ENCODE results near the gene LUC7L3.

The LUC7L3 gene

DNA sequence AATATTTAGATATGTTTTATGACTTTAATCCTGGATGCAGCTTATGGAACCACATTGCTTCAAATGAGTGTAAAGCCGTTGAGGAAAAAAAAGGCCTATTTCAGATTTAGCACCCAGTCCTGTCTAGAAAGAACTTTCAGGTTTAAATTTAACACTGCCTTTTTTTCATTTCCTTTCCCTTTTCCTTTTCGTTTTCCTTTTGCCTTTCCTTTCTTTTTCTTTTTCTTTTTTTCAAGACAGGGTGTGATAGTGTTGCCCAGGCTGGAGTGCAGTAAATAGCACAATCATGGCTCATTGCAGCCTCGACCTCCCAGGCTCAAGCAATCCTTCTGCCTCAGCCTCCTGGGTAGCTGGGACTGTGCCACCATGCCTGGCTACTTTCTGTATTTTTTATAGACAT lies 15.9 kb downstream of the LUC7L3 start:
- no peak for DNase-seq
- TF ChIP-seq GATA1 (IDR thresholded peaks at IDR 0.05; ENCODE audit: low read depth, low read length) (no peak), POLR2A (IDR thresholded peaks at IDR 0.05; ENCODE audit: low read length) (no peak)

- TF ChIP-seq POLR2A (IDR thresholded peaks at IDR 0.05; ENCODE audit: low read length) (no peak), GATA1 (IDR thresholded peaks at IDR 0.05; ENCODE audit: low read depth, low read length) (no peak)
- DNase-seq: no peak
Measured at GRCh38 chr17:50737118-50737698, 17.8 kb downstream of the LUC7L3 start.

- DNase-seq: no peak
- TF ChIP-seq POLR2A (IDR thresholded peaks at IDR 0.05; ENCODE audit: low read length): no peak
- no peak for TF ChIP-seq GATA1 (IDR thresholded peaks at IDR 0.05; ENCODE audit: low read depth, low read length)
Measured at GRCh38 chr17:50739098-50739497, 19.7 kb downstream of the LUC7L3 start.

- DNase-seq: no peak
- no peak for TF ChIP-seq POLR2A (IDR thresholded peaks at IDR 0.05; ENCODE audit: low read length)
- no peak for TF ChIP-seq GATA1 (IDR thresholded peaks at IDR 0.05; ENCODE audit: low read depth, low read length)
Measured at GRCh38 chr17:50745631-50746030, 26.2 kb downstream of the LUC7L3 start.

DNA sequence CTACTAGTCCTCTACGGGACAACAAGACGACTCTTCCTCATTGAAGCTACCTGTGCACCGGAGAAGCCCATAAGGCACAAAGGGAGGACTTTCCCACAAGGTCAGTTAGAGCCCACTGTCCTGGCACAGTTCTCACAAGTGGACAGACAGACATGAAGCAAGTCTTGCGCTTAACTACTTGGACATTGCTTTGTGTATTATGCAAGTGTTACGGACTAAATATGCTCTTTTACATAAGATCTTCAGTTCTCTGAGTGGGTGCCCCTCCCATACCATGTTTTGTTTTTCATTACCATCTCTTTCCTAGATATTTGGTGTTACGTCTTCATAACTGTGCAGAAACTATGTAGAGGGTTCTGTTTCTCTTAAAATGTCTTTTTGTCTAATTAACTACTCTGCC lies 29.8 kb downstream of the LUC7L3 start:
- DNase-seq: no peak
- TF ChIP-seq POLR2A (IDR thresholded peaks at IDR 0.05; ENCODE audit: low read length) (no peak), GATA1 (IDR thresholded peaks at IDR 0.05; ENCODE audit: low read depth, low read length) (no peak)

DNA sequence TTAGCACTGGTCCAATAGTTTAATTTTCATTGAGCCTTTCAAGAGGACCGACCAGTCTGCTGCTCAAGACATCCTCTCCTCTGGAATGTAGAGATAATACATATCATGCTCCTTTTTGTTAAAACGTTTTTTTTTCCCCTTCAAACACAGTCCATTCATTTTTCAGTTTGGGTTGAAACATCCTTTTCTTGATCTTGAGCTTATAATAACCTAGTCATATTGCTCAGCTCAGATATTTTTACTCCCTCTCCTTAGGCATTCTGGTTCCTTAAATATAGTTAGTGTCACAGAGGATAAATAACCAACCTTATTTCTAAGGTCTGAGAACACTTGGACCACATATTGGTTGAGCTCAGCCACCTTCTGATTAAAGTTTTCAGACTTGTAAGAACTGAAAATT lies 35.1 kb downstream of the LUC7L3 start:
- no peak for DNase-seq
- TF ChIP-seq POLR2A (IDR thresholded peaks at IDR 0.05; ENCODE audit: low read length) (no peak), GATA1 (IDR thresholded peaks at IDR 0.05; ENCODE audit: low read depth, low read length) (no peak)

DNA sequence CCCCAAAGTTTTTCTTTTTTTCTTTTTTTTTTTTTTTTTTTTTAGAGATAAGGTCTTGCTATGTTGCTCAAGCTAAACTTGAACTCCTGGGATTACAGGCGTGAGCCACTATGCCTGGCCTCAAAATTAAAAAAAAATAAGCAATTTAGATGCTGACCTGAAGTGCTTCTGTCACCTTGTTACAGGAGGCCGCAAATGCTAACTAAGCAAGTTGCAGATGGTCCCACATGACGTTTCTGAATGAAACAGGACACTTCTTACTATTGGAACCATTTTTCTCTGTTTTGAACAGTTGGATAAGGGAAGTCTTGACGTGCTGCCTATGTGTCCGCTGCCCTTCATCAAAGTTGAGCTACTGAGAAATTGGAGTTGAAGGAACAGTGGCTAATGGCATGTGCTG lies 39.1 kb downstream of the LUC7L3 start:
- TF ChIP-seq GATA1 (IDR thresholded peaks at IDR 0.05; ENCODE audit: low read depth, low read length): no peak
- TF ChIP-seq POLR2A (IDR thresholded peaks at IDR 0.05; ENCODE audit: low read length): no peak
- DNase-seq: no peak

GRCh38 chr17:50758989-50759544 lies 39.7 kb downstream of the LUC7L3 start:
- no peak for DNase-seq
- no peak for TF ChIP-seq POLR2A (IDR thresholded peaks at IDR 0.05; ENCODE audit: low read length)
- TF ChIP-seq GATA1 (IDR thresholded peaks at IDR 0.05; ENCODE audit: low read depth, low read length): no peak

GRCh38 chr17:50762177-50762576 lies 42.8 kb downstream of the LUC7L3 start:
- TF ChIP-seq GATA1 (IDR thresholded peaks at IDR 0.05; ENCODE audit: low read depth, low read length) (no peak), POLR2A (IDR thresholded peaks at IDR 0.05; ENCODE audit: low read length) (no peak)
- no peak for DNase-seq

- DNase-seq: no peak
- TF ChIP-seq GATA1 (IDR thresholded peaks at IDR 0.05; ENCODE audit: low read depth, low read length) (no peak), POLR2A (IDR thresholded peaks at IDR 0.05; ENCODE audit: low read length) (no peak)
Measured at GRCh38 chr17:50763716-50764475, 44.5 kb downstream of the LUC7L3 start.

DNA sequence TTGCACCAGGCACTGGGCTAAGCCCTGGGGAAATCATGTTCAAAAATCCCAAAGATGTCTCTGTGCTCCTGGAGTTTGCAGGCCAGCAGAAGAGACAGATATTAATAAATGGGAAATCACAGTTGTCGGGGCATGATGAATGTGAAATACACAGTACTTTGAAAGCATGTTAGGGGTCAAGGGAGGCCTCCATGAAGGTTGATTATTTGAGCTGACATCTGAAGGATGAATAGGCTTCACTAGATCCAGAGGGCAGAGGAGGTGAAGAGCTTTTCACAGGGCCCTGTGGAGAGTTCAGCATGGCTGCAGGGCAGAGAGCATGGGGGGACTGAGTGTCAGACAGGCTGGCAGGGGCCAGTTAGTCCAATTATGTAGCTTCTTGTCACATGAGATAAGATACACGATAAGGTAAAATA lies 45.3 kb downstream of the LUC7L3 start:
- DNase-seq: no peak
- TF ChIP-seq GATA1 (IDR thresholded peaks at IDR 0.05; ENCODE audit: low read depth, low read length): no peak
- TF ChIP-seq POLR2A (IDR thresholded peaks at IDR 0.05; ENCODE audit: low read length): no peak

- TF ChIP-seq GATA1 (IDR thresholded peaks at IDR 0.05; ENCODE audit: low read depth, low read length): no peak
- TF ChIP-seq POLR2A (IDR thresholded peaks at IDR 0.05; ENCODE audit: low read length): no peak
- no peak for DNase-seq
Measured at GRCh38 chr17:50765454-50766221, 46.2 kb downstream of the LUC7L3 start.

DNA sequence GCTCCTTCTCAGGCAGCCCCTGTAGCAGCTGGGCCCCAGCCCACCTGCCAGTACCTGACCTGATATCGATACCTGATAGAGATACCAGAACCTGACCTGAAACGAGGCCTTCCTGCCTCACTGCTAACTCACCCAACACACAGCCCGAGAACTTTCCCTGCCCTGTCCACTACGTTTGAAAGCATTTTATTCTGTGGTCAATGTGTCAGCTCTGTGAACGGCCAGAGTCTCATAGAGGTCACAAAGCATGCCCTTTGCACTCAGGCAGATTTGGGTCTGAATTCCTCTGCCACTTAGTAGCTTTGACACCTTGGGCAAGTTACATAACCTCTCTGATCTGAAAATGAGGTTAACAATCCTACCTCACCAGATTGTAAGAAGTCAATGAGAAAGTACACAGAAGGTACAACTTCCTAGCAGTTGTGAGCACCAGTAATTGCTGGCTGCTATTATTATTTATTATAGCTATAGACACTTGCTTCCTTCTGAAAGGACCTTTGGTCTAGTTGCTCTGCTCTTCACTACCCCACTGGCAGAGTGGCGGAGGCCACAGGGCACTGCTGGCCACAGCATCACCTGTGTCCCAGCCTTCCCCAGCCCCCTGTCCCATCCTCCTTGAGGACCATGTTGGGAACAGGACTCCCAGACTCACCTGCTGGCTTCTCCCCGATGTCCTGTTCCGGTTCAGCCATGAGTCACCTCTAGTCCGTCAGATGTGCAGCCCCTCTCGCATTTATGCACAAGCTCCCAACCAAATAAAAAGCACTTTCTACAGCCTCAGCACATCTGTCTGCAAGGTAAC lies 47.0 kb downstream of the LUC7L3 start:
- no peak for DNase-seq
- no peak for TF ChIP-seq POLR2A (IDR thresholded peaks at IDR 0.05; ENCODE audit: low read length)
- no peak for TF ChIP-seq GATA1 (IDR thresholded peaks at IDR 0.05; ENCODE audit: low read depth, low read length)

Measured in erythroblast (primary cell).